Spleen (tissue), 11 donors: ENCODE results near the gene WAS. TPM values are rescaled to one million over a fixed set of nuclear protein-coding genes. Genes with fewer than 3 reads are reported as not detected.
"Not testable (repeated sequence)": the region's sequence is repeated elsewhere in the genome, so short reads cannot be mapped to it uniquely, and the experiment has no call there.

Experiments
- DNase-seq: peaks from one replicate; pipeline ENCODE4 v3.0.0-alpha.2; 2020
- H3K27ac ChIP-seq, 8 donors: fragments of 200-600 bp; sonication (generic) in 7 of 8; 1 replicate in 4 of 8; 2 replicates in 4 of 8; pipeline versions ENCODE4 v1.5.0 to v1.8.0; 2016 to 2021; ENCODE audit warnings: inconsistent platforms in 4 of 8, mild to moderate bottlenecking in 4 of 8, moderate library complexity in 1 of 8
- H3K27me3 ChIP-seq, 7 donors: fragments of 200-600 bp; sonication (generic) in 6 of 7; replicated peaks in 1 of 7; 1 replicate in 4 of 7; 2 replicates in 3 of 7; pipeline versions ENCODE4 v1.5.0 to v1.8.0; 2016 to 2021; ENCODE audit warnings: inconsistent platforms in 3 of 7, mild to moderate bottlenecking in 1 of 7
- H3K36me3 ChIP-seq, 6 donors: fragments of 200-600 bp; sonication (generic) in 5 of 6; 1 replicate in 4 of 6; 2 replicates in 2 of 6; pipeline versions ENCODE4 v1.5.0 to v1.8.0; 2016 to 2021; ENCODE audit warnings: inconsistent platforms in 2 of 6
- H3K4me1 ChIP-seq, 6 donors: fragments of 200-600 bp; sonication (generic) in 5 of 6; 1 replicate in 3 of 6; 2 replicates in 3 of 6; pipeline versions ENCODE4 v1.5.0 to v1.8.0; 2016 to 2021; ENCODE audit warnings: inconsistent platforms in 3 of 6
- H3K4me3 ChIP-seq, 8 donors: fragments of 200-600 bp; sonication (generic) in 7 of 8; 1 replicate in 4 of 8; 2 replicates in 4 of 8; pipeline versions ENCODE4 v1.5.0 to v1.8.0; 2016 to 2021; ENCODE audit warnings: inconsistent platforms in 4 of 8, mild to moderate bottlenecking in 4 of 8, moderate library complexity in 2 of 8
- H3K9me3 ChIP-seq, 8 donors: fragments of 200-600 bp; sonication (generic) in 7 of 8; 1 replicate in 4 of 8; 2 replicates in 4 of 8; pipeline versions ENCODE4 v1.5.0 to v1.8.0; 2016 to 2021; ENCODE audit warnings: inconsistent platforms in 4 of 8
- POLR2A ChIP-seq, 3 donors: fragments of 450-650 bp; IDR thresholded peaks; one replicate each; pipeline ENCODE4 v1.5.1; 2017; ENCODE audit warnings: antibody characterized with exemption in 3 of 3, mild to moderate bottlenecking in 1 of 3
- POLR2AphosphoS5 ChIP-seq, 3 donors: sonication (generic); formaldehyde crosslinking; IDR thresholded peaks; one replicate each; pipeline ENCODE4 v1.5.1; 2017; ENCODE audit warnings: antibody characterized with exemption in 3 of 3
- WGBS, 5 donors: extraction: QIAGEN DNeasy Blood & Tissue Kit in 3 of 5; methylation state at CpG; one replicate each; pipeline versions ENCODE4 v1.1.5 to v1.1.7; 2013 to 2018; 5-methylcytosine and 5-hydroxymethylcytosine counted together
- intact Hi-C: fragments of 100-400 bp; cut with DNase I; formaldehyde crosslinking; loops from one replicate; pipeline ENCODE4 v1.15.0; 2023; ENCODE audit warnings: low total_unique reads
- polyA plus RNA-seq, 3 donors: library from polyadenylated mRNA; stranded (reverse); fragments of 200-250 nt; gene quantifications; one replicate each; pipeline ENCODE4 v1.2.1, GENCODE V29; 2013
- total RNA-seq, 7 donors: library from RNA; depleted of rRNA in 3 of 7; stranded (reverse); fragments of >200 nt in 3 of 7; fragmentation: NEBNext Ultra II Directional in 4 of 7; extraction: Animal tissue kit (Norgen Biotek cat#: 25700) in 4 of 7; gene quantifications; one replicate each; pipeline versions ENCODE4 v1.1.0 to v1.2.1, GENCODE V29; 2016 to 2021
- TF ChIP-seq, protein P1 (sequence below), 11 experiments: fragments of 200-600 bp in 7 of 11; fragments of 450-650 bp in 4 of 11; sonication (generic) in 4 of 11; IDR thresholded peaks in 8 of 11; conservative IDR thresholded peaks in 3 of 11; 1 replicate in 7 of 11; 2 replicates in 4 of 11; pipeline versions ENCODE4 v1.4.0 to v1.8.0; 2016 to 2021; ENCODE audit warnings: antibody characterized with exemption in 11 of 11, inconsistent platforms in 4 of 11, mild to moderate bottlenecking in 1 of 11
- donor health status: healthy with polysubstance abuse.
- donor health status: DM: no; HTN: no; CAD: no; lungs with moderate emphysema.
- donor health status: DM: no; HTN: no; CAD: no.
- donor health status: Bipolar disorder and iron deficiency.
- donor health status: healthy.
- donor health status: DM: no; HTN: no; CAD: no.
- donor health status: DM: yes; HTN: yes; CAD: no.

The WAS gene
- total and polyA plus RNA-seq, 10 donors = 53.5 to 169 (median 102) TPM

DNA sequence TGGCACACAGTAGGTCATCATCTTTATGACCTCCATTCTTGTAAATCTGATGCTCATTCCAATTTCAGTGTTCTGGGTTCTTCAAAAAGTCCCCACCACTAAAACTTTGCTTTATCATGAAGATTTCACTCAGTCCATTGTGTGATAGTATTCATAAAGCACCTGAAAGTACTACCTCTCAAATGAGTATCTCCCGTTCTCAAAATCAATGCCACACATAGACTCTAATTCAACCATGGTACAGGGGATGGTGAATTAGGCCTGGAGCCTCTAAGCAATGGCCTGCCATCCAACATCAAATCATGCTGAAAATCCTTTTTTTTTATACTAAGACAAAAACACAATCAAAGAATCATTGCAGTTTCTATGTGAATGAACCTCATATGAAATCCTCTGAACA lies 19.4 kb upstream of the WAS start:
- DNase-seq = no peak
- Histone ChIP-seq H3K9me3 (peaks cover 0 to 5% (median 0%) of the 10 kb centered on the region in 8 donors), H3K27ac (no peak overlapping the region), H3K4me1 (no peaks in the 10 kb centered on the region), H3K4me3 (no peak overlapping the region), H3K36me3 (no peaks in the 10 kb centered on the region), H3K27me3 (no peaks in the 10 kb centered on the region)
- TF ChIP-seq, protein P1, sequence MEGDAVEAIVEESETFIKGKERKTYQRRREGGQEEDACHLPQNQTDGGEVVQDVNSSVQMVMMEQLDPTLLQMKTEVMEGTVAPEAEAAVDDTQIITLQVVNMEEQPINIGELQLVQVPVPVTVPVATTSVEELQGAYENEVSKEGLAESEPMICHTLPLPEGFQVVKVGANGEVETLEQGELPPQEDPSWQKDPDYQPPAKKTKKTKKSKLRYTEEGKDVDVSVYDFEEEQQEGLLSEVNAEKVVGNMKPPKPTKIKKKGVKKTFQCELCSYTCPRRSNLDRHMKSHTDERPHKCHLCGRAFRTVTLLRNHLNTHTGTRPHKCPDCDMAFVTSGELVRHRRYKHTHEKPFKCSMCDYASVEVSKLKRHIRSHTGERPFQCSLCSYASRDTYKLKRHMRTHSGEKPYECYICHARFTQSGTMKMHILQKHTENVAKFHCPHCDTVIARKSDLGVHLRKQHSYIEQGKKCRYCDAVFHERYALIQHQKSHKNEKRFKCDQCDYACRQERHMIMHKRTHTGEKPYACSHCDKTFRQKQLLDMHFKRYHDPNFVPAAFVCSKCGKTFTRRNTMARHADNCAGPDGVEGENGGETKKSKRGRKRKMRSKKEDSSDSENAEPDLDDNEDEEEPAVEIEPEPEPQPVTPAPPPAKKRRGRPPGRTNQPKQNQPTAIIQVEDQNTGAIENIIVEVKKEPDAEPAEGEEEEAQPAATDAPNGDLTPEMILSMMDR (IDR thresholded peaks at IDR 0.05 in 8 of 11, conservative IDR thresholded peaks at IDR 0.05 in 3 of 11) = no peak
- TF ChIP-seq POLR2AphosphoS5 (IDR thresholded peaks at IDR 0.05) = no peak
- no peak for TF ChIP-seq POLR2A (IDR thresholded peaks at IDR 0.05)
- intact Hi-C loops = no loop called here
- WGBS, 5 donors = 73 to 100% (median 88%) methylated on average over 1 of the region's 1 CpG

DNA sequence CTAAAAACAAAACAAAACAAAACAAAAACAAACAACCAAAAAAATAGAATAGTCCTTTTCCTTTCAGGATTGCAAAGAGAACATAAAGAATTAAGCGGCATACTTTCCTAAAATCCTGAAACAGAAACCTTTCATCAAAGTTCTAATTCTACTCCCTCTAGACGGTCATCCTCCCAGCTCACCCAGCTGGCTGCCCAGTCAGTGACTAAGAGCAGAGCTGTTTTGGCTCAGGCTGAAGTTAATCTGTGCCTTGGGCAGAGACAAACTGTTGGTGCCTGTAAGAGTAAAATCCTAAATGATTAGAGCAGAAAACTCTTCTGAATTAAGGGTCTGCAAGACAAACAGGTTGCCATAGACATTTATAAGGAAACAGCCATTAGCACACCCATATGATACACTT lies 17.6 kb upstream of the WAS start:
- no peak overlapping the region for H3K4me3 ChIP-seq
- intact Hi-C loops = no loop called here
- no peaks in the 10 kb centered on the region for H3K36me3 ChIP-seq
- H3K4me1 ChIP-seq = no peaks in the 10 kb centered on the region
- no peaks in the 10 kb centered on the region for H3K27me3 ChIP-seq
- peaks cover 0 to 5% (median 0%) of the 10 kb centered on the region in 8 donors for H3K9me3 ChIP-seq
- no peak overlapping the region for H3K27ac ChIP-seq
- DNase-seq = no peak
- 74 to 98% (median 87%) methylated on average over 2 of the region's 2 CpGs for WGBS, 5 donors
- TF ChIP-seq, protein P1 (IDR thresholded peaks at IDR 0.05 in 8 of 11, conservative IDR thresholded peaks at IDR 0.05 in 3 of 11) = no peak
- TF ChIP-seq POLR2AphosphoS5 (IDR thresholded peaks at IDR 0.05) = no peak
- no peak for TF ChIP-seq POLR2A (IDR thresholded peaks at IDR 0.05)

DNA sequence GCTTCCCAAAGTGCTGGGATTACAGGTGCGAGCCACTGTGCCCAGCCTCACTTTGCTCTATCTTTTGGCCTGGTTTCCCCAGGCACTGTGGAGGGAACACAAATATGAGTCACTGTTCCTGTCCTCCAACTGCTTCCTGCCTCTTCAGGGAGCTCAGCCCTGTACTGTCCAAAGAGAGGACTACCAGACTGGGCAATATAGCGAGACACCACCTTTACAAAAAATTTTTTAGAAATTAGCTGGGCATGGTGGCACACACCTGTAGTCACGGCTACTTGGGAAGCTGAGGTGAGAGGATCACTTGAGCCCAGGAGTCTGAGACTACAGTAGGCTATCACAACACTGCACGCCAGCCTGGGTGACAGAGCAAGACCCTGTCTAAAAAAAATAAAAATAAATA lies 16.9 kb upstream of the WAS start:
- Histone ChIP-seq H3K9me3 (peaks cover 0 to 5% (median 0%) of the 10 kb centered on the region in 8 donors), H3K4me3 (no peak overlapping the region), H3K27me3 (no peaks in the 10 kb centered on the region), H3K4me1 (no peaks in the 10 kb centered on the region), H3K27ac (peak overlapping the region in 2 of 8 donors; percentile 69 to 73), H3K36me3 (no peaks in the 10 kb centered on the region)
- TF ChIP-seq POLR2AphosphoS5 (IDR thresholded peaks at IDR 0.05) (no peak), POLR2A (IDR thresholded peaks at IDR 0.05) (no peak)
- TF ChIP-seq, protein P1 (IDR thresholded peaks at IDR 0.05 in 8 of 11, conservative IDR thresholded peaks at IDR 0.05 in 3 of 11) = no peak
- WGBS, 5 donors = 78 to 94% (median 86%) methylated on average over 4 of the region's 4 CpGs
- intact Hi-C loops = no loop called here
- DNase-seq = peak; percentile 18

DNA sequence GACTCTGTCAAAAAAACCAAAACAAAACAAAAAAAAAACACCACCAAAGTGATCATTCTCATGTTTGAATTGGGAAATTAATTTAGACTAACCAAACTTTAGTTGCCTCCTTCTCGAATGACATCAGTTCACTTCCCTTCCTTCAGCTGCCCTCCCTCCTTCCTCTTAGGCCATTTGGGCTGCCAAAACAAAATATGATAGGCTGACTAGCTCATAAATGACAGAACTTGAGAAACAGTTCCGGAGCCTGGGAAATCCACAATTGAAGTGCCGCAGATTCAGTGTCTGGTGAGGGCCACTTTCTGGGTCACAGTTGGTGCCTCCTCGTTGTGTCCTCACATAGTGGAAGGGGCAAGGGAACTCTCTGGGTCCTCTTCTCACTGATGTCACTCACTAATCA lies 16.1 kb upstream of the WAS start:
- no peak for DNase-seq
- WGBS, 5 donors = 42 to 75% (median 71%) methylated on average over 4 of the region's 4 CpGs
- peak overlapping the region in 4 of 8 donors; percentile 53 to 73 (median 66) for H3K27ac ChIP-seq
- no peaks in the 10 kb centered on the region for H3K4me1 ChIP-seq
- no peak overlapping the region for H3K4me3 ChIP-seq
- H3K36me3 ChIP-seq = no peaks in the 10 kb centered on the region
- TF ChIP-seq, protein P1 (IDR thresholded peaks at IDR 0.05 in 8 of 11, conservative IDR thresholded peaks at IDR 0.05 in 3 of 11) = no peak
- no peak for TF ChIP-seq POLR2AphosphoS5 (IDR thresholded peaks at IDR 0.05)
- no peak for TF ChIP-seq POLR2A (IDR thresholded peaks at IDR 0.05)
- H3K27me3 ChIP-seq = no peaks in the 10 kb centered on the region
- peaks cover 0 to 5% (median 0%) of the 10 kb centered on the region in 8 donors for H3K9me3 ChIP-seq
- intact Hi-C loops = no loop called here

DNA sequence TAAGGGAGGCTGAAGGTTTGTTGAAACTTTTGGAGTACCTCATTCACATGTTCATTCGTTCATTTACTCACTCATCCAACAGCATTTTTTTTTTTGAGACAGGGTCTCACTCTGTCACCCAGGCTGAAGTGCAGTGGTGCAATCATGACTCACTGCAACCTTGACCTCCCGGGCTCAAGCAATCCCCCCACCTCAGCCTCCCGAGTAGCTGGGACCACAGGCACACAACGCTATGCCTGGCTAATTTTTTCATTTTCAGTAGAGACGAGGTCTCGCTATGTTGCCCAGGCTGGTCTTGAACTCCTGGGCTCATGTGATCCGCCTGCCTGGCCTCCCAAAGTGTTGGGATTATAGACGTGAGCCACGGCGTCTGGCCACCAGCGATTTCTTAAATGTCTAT lies 15.4 kb upstream of the WAS start:
- intact Hi-C loops, H3K4me1 ChIP-seq, H3K36me3 ChIP-seq, H3K9me3 ChIP-seq, H3K27me3 ChIP-seq, H3K4me3 ChIP-seq: not testable (repeated sequence)
- DNase-seq = peak; percentile 28
- H3K27ac ChIP-seq = peak overlapping the region in 3 of 8 donors; percentile 53 to 73 (median 69)
- 80 to 94% (median 87%) methylated on average over 11 of the region's 11 CpGs for WGBS, 5 donors
